Karpas-422 (cell line): ENCODE results near the gene ZFR. TPM values are rescaled to one million over a fixed set of nuclear protein-coding genes. Genes with fewer than 3 reads are reported as not detected.
"Not testable (repeated sequence)": the region's sequence is repeated elsewhere in the genome, so short reads cannot be mapped to it uniquely, and the experiment has no call there.

Experiments
- DNase-seq: peaks from one replicate; pipeline ENCODE4 v3.0.0-alpha.2; 2015
- H2AFZ ChIP-seq: fragments of 200-600 bp; sonication (generic); 2 replicates; pipeline ENCODE4 v1.6.1; 2014; ENCODE audit warnings: antibody characterized with exemption, low read length, mixed read lengths
- H3K27ac ChIP-seq: fragments of 200-600 bp; sonication (generic); 2 replicates; pipeline ENCODE4 v1.5.1; 2014; ENCODE audit warnings: mild to moderate bottlenecking, low read length, moderate library complexity
- H3K27me3 ChIP-seq: fragments of 200-600 bp; sonication (generic); 2 replicates; pipeline ENCODE4 v1.6.1; 2014; ENCODE audit warnings: low read length, mixed read lengths
- H3K36me3 ChIP-seq: fragments of 200-600 bp; sonication (generic); 2 replicates; pipeline ENCODE4 v1.6.1; 2014; ENCODE audit warnings: low read length, mixed read lengths; ENCODE audit not compliant: insufficient read depth
- H3K4me1 ChIP-seq: fragments of 200-600 bp; sonication (generic); 2 replicates; pipeline ENCODE4 v1.6.1; 2014; ENCODE audit warnings: mild to moderate bottlenecking, low read length, mixed read lengths
- H3K4me2 ChIP-seq: fragments of 200-600 bp; sonication (generic); 2 replicates; pipeline ENCODE4 v1.6.1; 2014; ENCODE audit warnings: low read length, low read depth, mild to moderate bottlenecking; ENCODE audit not compliant: poor library complexity, severe bottlenecking
- H3K4me3 ChIP-seq: fragments of 200-600 bp; sonication (generic); 2 replicates; pipeline ENCODE4 v1.5.1; 2014; ENCODE audit warnings: mild to moderate bottlenecking, antibody characterized with exemption, low read length, mixed read lengths
- H3K79me2 ChIP-seq: fragments of 200-600 bp; sonication (generic); 2 replicates; pipeline ENCODE4 v1.6.1; 2014; ENCODE audit warnings: mild to moderate bottlenecking, low read length, mixed read lengths
- H3K9ac ChIP-seq: fragments of 200-600 bp; sonication (generic); 2 replicates; pipeline ENCODE4 v1.6.0; 2014; ENCODE audit warnings: low read length
- H3K9me2 ChIP-seq: fragments of 200-600 bp; sonication (generic), shearing (Covaris generic); replicated peaks from 2 replicates; pipeline ENCODE4 v1.6.0; 2014; ENCODE audit warnings: mild to moderate bottlenecking, low read length, moderate library complexity; ENCODE audit not compliant: insufficient read depth
- H3K9me3 ChIP-seq: fragments of 300-700, 200-600 bp; sonication (generic); 2 replicates; pipeline ENCODE4 v1.6.1; 2014; ENCODE audit warnings: low read length, mixed read lengths
- H4K20me1 ChIP-seq: fragments of 200-600 bp; sonication (generic); 2 replicates; pipeline ENCODE4 v1.6.1; 2014; ENCODE audit warnings: mild to moderate bottlenecking, antibody characterized with exemption, low read length, low read depth; ENCODE audit not compliant: insufficient read depth
- total RNA-seq: library from RNA; depleted of rRNA; stranded (reverse); fragments of >200 nt; shearing (Covaris generic); gene quantifications from 2 replicates; pipeline ENCODE4 v1.2.3, GENCODE V29; 2014; ENCODE audit warnings: low replicate concordance

Gene ZFR
- total RNA-seq, 1 experiment from 2014 or later, result 87.7 TPM

GRCh38 chr5:32383065-32383464 is 61.5 kb downstream of the ZFR start:
- H3K9me3 ChIP-seq, result no peaks in the 10 kb centered on the region
- H3K4me1 ChIP-seq, result peaks cover 56% of the 10 kb centered on the region
- peaks cover 18% of the 10 kb centered on the region for H3K79me2 ChIP-seq
- H3K9me2 ChIP-seq, result no peaks in the 10 kb centered on the region
- peak overlapping the region; percentile 6 for H3K4me2 ChIP-seq
- H2AFZ ChIP-seq, result no peak overlapping the region
- H3K27me3 ChIP-seq, result no peaks in the 10 kb centered on the region
- no peaks in the 10 kb centered on the region for H4K20me1 ChIP-seq
- peaks cover 63% of the 10 kb centered on the region for H3K36me3 ChIP-seq
- no peak overlapping the region for H3K4me3 ChIP-seq
- DNase-seq, result no peak
- 0 out of 2 replicates have a peak overlapping the region, but pooled peaks have one; percentile 34 for H3K27ac ChIP-seq
- no peak overlapping the region for H3K9ac ChIP-seq

- peaks cover 31% of the 10 kb centered on the region for H3K36me3 ChIP-seq
- no peak for DNase-seq
- no peak overlapping the region for H3K9ac ChIP-seq
Observed at GRCh38 chr5:32379421-32379820, 65.1 kb downstream of the ZFR start.

GRCh38 chr5:32378966-32379365 is 65.6 kb downstream of the ZFR start:
- no peak for DNase-seq
- Histone ChIP-seq H3K79me2 (peaks cover 7% of the 10 kb centered on the region; the same call in 1 of the 2 replicates), H3K27ac (no peak overlapping the region), H3K9me2 (no peaks in the 10 kb centered on the region), H3K9me3 (no peaks in the 10 kb centered on the region), H3K4me1 (peaks cover 30% of the 10 kb centered on the region), H3K4me2 (no peak overlapping the region), H4K20me1 (no peaks in the 10 kb centered on the region), H3K27me3 (no peaks in the 10 kb centered on the region), H3K4me3 (no peak overlapping the region), H3K36me3 (peaks cover 27% of the 10 kb centered on the region), H3K9ac (no peak overlapping the region), H2AFZ (no peak overlapping the region)

More at GRCh38 chr5:32379421-32379820, 65.1 kb downstream of the ZFR start:
- Histone ChIP-seq H3K79me2 (peaks cover 7% of the 10 kb centered on the region; the same call in 1 of the 2 replicates), H4K20me1 (no peaks in the 10 kb centered on the region), H3K27ac (no peak overlapping the region), H3K9me2 (no peaks in the 10 kb centered on the region), H2AFZ (no peak overlapping the region), H3K4me2 (no peak overlapping the region), H3K4me3 (no peak overlapping the region), H3K4me1 (peaks cover 35% of the 10 kb centered on the region), H3K9me3 (no peaks in the 10 kb centered on the region), H3K27me3 (no peaks in the 10 kb centered on the region)

- no peak overlapping the region for H2AFZ ChIP-seq
- no peaks in the 10 kb centered on the region for H3K9me3 ChIP-seq
- H3K4me2 ChIP-seq, result no peak overlapping the region
- no peak for DNase-seq
- H3K27me3 ChIP-seq, result no peaks in the 10 kb centered on the region
- no peak overlapping the region for H3K27ac ChIP-seq
- H3K9me2 ChIP-seq, result no peaks in the 10 kb centered on the region
- H4K20me1 ChIP-seq, result no peaks in the 10 kb centered on the region
- H3K36me3 ChIP-seq, result peaks cover 18% of the 10 kb centered on the region; the same call in 1 of the 2 replicates
- no peak overlapping the region for H3K4me3 ChIP-seq
- peaks cover 7% of the 10 kb centered on the region for H3K79me2 ChIP-seq
- no peak overlapping the region for H3K9ac ChIP-seq
- no peaks in the 10 kb centered on the region for H3K4me1 ChIP-seq
Observed at GRCh38 chr5:32369542-32370155, 74.9 kb downstream of the ZFR start.

GRCh38 chr5:32369032-32369431 is 75.5 kb downstream of the ZFR start:
- Histone ChIP-seq H2AFZ (no peak overlapping the region), H3K27me3 (no peaks in the 10 kb centered on the region), H3K36me3 (peaks cover 18% of the 10 kb centered on the region; the same call in 1 of the 2 replicates), H3K27ac (no peak overlapping the region), H3K9me3 (no peaks in the 10 kb centered on the region), H3K9ac (no peak overlapping the region), H4K20me1 (no peaks in the 10 kb centered on the region), H3K9me2 (no peaks in the 10 kb centered on the region), H3K4me3 (no peak overlapping the region), H3K79me2 (peaks cover 7% of the 10 kb centered on the region), H3K4me2 (no peak overlapping the region), H3K4me1 (no peaks in the 10 kb centered on the region)
- no peak for DNase-seq

DNA sequence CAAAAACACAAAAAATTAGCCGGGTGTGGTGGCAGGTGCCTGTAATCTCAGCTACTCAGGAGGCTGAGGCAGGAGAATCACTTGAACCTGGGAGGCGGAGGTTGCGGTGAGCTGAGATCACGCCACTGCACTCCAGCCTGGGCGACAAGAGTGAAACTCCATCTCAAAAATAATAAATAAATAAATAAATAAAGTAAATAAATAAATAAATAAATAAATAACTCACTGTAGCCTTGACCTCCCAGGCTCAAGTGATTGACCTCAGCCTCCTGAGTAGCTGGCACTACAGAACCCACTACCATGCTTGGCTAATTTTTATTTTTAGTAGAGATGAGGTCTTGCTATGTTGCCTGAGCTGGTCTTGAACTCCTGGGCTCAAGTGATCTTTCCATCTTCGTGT is 77.3 kb downstream of the ZFR start:
- not testable (repeated sequence) for H2AFZ ChIP-seq, H3K4me3 ChIP-seq, H3K9me2 ChIP-seq, H4K20me1 ChIP-seq, H3K9ac ChIP-seq, H3K4me1 ChIP-seq, H3K27ac ChIP-seq, H3K79me2 ChIP-seq, H3K9me3 ChIP-seq, H3K27me3 ChIP-seq, DNase-seq, H3K4me2 ChIP-seq
- peaks cover 34% of the 10 kb centered on the region; the same call in 1 of the 2 replicates for H3K36me3 ChIP-seq

- Histone ChIP-seq H3K4me3 (no peak overlapping the region), H3K27me3 (no peaks in the 10 kb centered on the region), H3K9me2 (no peaks in the 10 kb centered on the region), H3K79me2 (0 out of 2 replicates have a peak, but pooled peaks cover 2% of the 10 kb centered on the region), H4K20me1 (no peaks in the 10 kb centered on the region), H3K9ac (no peak overlapping the region), H3K4me1 (no peaks in the 10 kb centered on the region), H3K36me3 (peaks cover 30% of the 10 kb centered on the region), H3K27ac (no peak overlapping the region), H3K4me2 (no peak overlapping the region), H3K9me3 (no peaks in the 10 kb centered on the region), H2AFZ (no peak overlapping the region)
- no peak for DNase-seq
Observed at GRCh38 chr5:32365623-32366022, 78.9 kb downstream of the ZFR start.

- 0 out of 2 replicates have a peak, but pooled peaks cover 2% of the 10 kb centered on the region for H3K79me2 ChIP-seq
- no peaks in the 10 kb centered on the region for H4K20me1 ChIP-seq
- DNase-seq, result no peak
- H3K4me3 ChIP-seq, result no peak overlapping the region
- H3K9ac ChIP-seq, result no peak overlapping the region
- no peak overlapping the region for H2AFZ ChIP-seq
- H3K27me3 ChIP-seq, result no peaks in the 10 kb centered on the region
- no peaks in the 10 kb centered on the region for H3K9me3 ChIP-seq
- H3K4me1 ChIP-seq, result no peaks in the 10 kb centered on the region
- H3K9me2 ChIP-seq, result no peaks in the 10 kb centered on the region
- peaks cover 39% of the 10 kb centered on the region for H3K36me3 ChIP-seq
- H3K4me2 ChIP-seq, result no peak overlapping the region
- no peak overlapping the region for H3K27ac ChIP-seq
Observed at GRCh38 chr5:32363030-32363429, 81.5 kb downstream of the ZFR start.
